HG02884 (cell line): ENCODE results near the gene GDPD4.

Experiments
- ATAC-seq: cut with Tn5 transposase; IDR thresholded peaks from one replicate; pipeline ENCODE4 v1.9.1; 2021; ENCODE audit warnings: mild to moderate bottlenecking, moderate library complexity; ENCODE audit not compliant: unreplicated experiment

Gene GDPD4

DNA sequence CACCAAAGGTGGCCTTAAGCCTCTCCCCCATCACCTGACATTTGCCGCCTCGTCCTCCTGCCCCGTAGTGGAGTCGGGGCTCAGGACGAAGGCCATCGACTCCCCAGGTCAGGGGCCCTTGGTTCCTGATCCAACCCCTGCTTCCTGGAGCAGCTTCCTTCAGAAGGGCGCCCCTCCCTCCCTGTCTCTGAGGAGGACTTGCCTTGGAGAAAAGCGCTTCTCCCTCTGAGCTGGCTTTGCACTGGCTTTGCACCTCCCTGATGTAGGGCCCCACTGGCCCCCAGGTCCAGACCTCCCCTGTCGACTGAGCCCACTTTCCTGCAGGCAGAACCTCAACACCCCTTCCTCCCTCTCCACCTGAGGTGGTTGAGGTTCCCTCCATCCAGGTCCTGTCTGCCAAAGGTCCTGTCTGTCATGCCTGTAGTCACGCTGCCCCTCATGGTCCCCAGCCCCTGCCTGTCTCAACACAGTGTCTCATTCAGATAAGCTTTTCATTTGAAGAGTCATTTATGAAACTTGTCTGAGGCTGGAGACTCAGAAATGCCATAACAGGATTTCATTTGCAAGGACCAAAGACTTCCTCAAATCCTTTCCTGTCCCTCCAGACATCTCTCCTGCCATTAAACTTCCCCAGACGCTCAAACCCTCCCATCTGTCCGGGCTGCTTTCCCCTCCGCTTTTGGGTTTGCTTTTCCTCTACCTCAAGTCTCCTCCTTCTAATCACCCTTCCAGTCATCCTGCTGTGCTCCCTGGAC lies 95.0 kb downstream of the GDPD4 start:
- ATAC-seq = no peak

DNA sequence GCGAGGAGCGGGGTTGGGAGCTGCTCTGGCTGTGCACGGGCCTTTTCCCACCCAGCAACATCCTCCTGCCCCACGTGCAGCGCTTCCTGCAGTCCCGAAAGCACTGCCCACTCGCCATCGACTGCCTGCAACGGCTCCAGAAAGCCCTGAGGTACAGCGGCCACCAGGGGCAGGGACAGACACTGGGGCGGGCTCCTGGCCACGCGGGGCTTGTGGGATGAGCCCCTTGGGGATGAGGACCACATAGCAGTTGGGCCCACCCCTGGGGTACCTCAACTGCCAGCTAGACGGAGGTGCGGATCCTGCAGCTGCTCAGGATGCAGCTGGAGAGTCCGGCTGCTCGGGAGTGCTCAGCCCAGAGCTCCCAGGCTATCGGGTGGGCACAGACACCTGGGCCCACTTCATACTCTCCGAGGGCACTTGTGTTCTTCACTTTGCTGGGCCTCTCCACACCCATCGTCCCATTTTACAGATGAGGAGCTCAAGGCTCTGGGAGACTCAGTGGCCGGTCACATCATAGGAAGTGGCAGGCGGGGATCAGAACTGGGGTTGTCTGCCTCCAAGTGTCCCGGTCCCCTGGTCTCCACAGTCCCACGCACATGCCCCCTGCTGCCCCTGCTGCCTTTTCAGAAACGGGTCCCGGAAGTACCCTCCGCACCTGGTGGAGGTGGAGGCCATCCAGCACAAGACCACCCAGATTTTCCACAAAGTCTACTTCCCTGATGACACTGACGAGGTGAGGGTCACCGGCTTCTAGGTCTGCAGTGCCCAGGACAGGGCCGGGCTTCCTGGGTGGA lies 95.8 kb downstream of the GDPD4 start:
- ATAC-seq = no peak

DNA sequence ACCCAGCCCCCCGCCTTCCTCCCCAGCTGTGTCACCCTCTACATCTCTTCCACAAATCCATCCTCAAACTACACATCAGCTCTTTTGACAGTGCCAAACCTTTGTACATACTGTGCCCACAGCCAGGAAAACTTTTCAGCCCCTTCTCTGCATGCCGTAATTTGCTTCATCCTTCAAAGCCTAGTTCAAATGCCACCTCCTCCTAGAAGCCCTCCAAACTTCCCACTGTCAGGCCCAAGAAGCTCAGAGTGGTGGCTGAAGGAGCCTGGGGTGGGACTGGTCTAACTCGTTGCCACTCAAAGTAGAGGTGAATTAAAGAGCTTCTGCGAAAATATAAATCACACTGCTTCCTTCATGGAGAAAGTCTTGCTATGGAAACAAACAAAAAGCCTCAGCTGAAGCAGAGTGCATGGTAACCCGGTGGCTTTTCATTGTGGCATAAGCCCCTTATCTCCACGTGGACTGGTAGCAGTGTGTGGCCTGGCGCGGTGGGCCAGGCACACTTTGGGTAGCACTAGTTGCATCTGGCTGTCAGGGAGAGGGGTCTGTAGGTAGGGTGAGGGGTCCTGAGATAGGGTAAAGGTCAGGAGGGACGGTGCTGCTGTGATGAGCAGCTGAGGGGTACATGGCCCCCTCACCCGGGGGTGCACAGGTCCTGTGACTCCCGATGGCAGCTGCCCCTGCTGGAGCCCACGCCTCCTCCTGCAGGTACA lies 96.6 kb downstream of the GDPD4 start:
- ATAC-seq = no peak

DNA sequence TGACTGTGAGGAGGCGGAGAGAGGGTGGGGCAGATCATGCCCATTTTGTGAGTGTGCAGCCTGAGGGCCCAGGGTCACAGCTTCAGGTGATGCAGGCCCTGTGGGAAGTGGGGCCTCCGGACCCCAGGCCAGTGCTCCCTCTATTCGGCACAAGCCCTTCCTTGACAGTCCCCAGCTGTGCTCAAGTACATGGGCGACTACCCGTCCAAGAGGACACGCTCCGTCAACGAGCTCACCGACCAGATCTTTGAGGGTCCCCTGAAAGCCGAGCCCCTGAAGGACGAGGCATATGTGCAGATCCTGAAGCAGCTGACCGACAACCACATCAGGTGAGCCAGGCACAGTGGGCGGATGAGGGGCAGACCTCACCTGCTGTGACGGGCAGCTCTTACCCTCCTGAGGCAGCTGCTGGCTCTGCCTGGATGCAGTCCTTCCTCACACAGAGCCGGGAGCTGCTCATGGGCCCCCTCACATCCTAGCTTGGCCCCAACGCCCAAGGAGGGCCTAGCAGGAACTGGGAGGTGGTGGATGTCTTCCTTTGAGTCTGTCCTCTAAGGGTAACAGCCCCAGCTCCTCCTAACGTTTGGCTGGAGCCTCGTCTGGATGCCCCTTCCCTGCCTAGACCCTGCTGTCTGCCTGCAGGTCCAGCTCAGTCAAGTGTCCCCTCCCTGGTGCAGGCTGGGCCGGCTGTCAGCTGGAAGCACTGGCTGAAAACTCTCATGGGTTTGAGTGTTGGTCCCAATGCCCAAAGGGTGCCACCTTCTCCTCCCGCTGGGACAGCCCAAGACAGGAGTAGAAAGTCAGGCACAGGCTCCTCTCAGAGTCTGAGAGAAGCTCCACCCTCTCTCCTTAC lies 97.4 kb downstream of the GDPD4 start:
- no peak for ATAC-seq

DNA sequence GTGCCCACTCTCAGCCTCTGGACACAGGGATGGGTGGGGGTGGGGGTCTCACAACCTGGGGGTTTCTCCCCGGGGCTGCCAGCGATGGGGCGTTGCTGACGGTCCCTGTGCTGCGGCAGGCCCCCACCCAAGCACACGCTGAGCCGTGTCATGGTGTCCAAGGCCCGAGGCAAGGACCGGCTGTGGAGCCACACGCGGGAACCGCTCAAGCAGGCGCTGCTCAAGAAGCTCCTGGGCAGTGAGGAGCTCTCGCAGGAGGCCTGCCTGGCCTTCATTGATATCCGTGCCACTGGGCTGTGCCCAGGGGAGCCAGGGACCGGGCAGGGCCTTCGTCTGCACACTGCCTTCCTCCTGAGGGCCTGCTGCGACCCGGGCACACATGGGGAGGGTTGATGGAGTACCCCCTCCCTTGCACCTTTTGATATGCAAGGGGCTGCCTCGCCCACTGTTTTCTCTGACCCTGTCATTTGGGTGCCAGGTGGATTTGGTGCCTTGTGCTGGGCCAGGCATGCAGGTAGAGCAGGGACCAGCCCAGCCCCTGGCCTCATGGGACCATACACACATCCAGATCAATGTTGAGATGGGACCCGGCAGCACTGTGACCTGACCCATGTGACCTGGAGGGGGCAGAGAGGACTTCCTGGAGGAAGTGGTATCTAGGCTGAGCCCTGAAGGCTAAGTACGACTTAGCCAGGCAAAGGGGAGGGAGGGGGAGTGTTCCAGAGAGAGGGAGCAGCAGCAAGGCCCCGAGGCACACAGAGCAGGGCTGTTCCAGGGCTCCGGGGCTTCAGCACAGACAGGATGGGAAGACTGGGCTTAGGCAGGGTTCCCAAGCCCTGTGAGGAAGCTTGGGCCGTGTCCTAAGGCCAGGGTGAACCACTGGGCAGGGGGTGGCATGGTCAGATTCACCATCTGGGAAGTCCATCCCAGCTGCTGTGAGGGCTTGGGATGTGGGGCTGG lies 98.3 kb downstream of the GDPD4 start:
- no peak for ATAC-seq

DNA sequence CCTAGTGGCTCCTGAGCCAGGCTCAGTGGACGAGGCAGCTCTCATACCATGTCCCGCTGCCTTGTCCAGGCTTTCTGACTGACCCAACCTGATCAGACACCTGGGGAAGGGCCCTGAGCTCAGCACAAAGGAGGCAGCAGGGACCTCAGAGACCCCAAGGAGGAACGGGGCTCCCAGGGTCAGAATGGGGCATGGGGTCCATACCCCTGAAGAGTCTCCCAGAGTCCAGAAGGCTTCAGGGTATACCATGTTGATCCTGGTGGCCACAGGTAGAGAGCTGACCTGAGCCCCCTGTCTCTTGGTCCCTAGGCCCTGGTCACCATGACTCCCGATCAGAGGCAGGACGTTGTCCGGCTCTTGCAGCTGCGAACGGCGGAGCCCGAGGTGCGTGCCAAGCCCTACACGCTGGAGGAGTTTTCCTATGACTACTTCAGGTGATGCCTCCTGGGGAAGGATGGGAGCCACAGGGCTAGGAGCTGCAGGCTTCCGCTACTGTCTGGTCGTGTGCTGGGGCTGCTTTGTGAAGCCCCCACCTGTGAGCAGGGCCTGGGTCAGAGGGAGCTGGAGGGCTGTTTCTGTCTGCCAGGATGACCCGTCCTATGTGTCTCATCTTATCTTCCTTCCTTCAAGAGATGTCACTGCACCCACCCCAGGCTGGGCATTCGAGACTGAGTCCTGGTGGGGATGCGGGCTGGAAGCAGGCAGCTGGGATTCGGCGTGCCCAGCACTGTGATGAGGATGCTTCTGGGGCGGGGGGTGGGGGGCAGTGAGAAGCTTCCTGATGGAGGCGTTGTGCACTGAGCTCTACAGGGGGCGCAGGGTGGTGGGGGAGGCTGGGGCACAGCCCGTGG lies 99.3 kb downstream of the GDPD4 start:
- no peak for ATAC-seq

DNA sequence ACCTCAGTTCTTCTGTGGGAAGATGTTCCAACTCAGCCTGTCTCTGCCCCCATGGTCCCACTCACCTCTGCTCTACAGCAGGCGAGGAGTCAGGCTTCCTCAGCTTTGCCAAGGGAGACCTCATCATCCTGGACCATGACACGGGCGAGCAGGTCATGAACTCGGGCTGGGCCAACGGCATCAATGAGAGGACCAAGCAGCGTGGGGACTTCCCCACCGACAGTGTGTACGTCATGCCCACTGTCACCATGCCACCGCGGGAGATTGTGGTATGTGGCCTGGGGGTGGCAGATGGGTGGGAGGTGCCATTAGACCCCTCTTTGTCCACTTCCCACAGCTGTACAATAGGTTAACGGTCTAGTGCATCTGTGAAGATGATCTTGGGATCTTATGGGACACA lies 100.1 kb downstream of the GDPD4 start:
- no peak for ATAC-seq

DNA sequence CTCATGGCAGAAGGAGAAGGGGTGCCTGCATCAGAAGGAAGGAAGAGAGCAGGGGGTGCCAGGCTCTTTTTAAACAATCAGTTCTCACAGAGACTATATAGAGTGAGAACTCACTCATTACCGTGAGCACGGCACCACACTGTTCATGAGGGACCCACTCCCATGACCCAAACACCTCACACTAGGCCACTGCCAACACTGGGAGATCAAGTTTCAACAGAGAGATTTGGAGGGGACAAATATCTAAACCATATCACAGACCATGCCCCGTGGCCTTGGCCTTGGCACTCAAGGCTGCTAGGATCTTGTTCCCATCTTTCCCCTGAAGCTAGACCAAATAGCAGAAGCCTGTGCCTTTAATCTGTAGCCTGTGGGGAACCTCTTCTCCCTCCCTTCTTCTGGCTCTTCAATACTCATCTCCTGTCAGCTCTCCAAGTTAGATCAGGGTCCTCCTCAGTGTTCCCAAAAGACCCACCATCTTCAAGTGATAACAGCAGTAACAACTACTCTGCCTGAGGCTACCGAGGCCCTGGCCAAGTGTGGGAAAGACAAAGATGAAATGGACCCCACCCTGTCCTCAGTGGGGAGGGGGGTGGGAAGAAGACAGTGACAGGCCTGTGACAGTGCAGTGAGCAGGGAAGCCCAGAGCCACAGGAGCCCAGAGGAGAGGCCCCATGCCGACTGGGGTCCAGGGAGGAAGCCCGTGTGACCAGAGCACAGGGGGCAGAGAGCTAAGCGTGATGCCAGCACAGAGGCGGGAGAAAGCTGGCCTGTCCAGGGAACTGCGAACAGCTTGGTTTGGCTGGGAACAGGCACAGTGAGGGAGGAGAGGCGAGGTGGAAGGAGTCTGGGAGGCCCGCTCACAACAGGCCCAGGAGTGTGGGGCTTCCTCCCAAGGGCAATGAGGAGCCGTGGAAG lies 100.9 kb downstream of the GDPD4 start:
- no peak for ATAC-seq

DNA sequence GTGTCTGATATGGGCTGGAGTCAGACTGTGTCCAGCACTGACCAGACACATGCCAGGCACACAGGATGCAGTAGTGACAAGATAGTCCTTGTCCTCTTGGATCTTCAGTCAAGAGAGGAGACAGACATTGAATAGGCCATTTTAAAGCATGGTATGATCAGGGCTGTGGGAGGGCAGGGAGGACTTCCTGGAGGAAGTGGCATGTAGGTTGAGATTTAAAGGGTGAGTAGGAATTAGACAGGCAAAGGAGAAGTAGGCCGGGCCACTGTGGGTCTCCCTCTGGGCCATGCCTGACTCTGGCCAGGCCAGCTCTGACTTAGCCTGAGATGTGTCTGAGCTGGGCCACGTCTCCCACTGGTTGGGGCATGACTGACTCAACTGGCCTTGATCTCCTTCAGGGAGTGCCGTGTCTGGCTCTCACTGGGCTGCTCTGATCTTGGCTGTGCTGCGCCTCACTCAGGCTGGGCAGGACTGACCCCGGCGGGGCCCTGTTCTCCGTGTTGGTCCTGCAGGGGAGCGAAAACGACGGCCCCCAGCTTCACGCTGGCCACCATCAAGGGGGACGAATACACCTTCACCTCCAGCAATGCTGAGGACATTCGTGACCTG lies 102.2 kb downstream of the GDPD4 start:
- no peak for ATAC-seq

DNA sequence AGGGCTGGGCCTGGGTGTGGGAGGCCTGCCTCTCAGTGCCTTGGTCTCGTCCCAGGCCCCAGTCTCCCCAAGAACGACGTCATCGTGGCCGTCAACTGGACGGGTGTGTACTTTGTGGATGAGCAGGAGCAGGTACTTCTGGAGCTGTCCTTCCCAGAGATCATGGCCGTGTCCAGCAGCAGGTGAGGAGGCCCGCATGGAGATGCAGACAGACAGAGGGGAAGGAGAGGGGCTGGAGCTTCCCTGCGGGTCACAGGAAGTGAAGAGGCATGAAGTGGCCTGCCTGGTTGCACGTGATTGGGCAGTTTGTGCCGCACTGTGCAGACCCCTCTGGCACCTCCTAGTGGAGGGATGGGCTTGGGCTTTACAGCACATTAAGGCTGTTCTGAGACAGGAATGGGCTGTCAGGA lies 103.0 kb downstream of the GDPD4 start:
- no peak for ATAC-seq

DNA sequence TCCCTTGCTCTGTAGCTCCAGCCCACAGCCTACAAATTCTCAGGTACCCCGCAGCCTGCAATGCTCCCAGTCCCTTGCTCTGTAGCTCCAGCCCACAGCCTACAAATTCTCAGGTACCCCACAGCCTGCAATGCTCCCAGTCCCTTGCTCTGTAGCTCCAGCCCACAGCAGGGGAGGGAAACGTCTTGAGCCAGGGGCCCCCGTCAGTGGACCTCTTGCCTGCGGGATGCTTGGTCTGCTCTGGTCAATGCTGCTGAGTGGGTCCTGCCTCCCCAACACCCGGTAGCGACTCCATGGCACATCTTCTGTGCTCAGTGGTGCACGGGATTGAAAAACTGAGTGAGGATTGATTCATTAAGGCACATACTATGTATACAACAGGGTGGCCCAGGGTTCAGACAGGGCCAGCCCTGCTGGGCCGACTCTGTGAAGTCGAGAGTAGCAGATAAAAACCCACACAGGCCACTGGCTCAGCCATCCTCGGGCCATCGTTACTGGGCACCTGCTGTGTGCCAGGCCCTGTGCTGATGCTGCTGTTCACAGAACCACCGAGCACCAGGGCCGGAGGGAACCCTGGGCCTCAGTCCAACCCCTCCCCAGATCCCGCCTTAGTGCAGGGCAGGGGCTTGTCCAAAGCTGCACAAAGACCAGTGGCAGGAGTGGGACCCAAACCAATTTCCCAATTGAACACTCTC lies 103.7 kb downstream of the GDPD4 start:
- ATAC-seq = no peak

DNA sequence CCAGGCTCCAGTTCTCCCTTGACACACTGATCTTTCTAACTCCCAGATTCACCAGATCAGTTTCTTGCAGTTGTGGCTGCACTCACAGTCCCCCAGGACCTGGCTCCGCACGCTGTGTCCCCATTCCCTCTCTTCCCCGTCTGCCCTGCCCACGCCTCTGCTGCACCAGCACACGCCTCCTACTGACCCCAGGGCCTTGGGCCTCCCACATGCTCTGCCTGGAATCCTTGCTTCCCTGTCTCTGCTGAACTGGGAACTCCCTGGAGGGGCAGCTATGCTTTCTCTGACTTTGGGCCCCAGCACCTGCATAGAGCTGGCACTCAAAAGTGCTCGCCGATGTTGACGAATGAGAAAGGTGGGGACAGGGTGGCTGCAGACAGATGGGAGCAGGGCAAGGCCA lies 104.5 kb downstream of the GDPD4 start:
- ATAC-seq = no peak

DNA sequence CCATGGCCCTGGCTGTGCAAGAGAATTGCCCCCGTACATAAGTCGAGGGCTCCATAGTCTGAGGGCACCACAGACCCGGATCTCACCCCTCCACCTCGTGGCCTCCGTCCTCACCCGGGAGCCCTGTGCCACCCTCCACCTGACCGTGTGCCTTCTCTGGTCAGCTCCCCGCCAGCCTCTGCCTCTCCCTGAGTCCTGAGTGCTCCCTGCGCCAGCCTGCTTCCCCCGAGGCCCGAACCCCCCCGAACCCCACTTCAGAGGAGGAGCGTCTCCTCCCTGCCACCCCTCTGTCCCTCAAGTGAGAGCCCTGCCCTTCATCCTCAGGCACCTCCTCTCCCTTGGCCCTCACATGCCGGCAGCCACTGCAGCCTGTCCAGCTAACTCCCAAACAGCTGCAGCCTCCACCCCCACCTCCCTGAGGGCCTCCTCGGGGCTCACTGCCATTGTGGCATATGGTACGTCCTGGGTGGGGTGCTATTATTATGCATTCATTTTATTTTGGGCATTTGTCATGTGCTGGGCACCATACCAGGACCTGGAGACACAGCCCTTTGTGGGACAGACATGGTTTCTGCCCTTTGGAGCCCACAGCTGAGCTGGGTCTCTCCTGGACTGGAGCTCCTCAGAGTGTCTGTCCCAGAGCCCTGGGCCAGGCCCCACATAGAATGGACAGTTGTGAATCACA lies 106.3 kb downstream of the GDPD4 start:
- no peak for ATAC-seq

DNA sequence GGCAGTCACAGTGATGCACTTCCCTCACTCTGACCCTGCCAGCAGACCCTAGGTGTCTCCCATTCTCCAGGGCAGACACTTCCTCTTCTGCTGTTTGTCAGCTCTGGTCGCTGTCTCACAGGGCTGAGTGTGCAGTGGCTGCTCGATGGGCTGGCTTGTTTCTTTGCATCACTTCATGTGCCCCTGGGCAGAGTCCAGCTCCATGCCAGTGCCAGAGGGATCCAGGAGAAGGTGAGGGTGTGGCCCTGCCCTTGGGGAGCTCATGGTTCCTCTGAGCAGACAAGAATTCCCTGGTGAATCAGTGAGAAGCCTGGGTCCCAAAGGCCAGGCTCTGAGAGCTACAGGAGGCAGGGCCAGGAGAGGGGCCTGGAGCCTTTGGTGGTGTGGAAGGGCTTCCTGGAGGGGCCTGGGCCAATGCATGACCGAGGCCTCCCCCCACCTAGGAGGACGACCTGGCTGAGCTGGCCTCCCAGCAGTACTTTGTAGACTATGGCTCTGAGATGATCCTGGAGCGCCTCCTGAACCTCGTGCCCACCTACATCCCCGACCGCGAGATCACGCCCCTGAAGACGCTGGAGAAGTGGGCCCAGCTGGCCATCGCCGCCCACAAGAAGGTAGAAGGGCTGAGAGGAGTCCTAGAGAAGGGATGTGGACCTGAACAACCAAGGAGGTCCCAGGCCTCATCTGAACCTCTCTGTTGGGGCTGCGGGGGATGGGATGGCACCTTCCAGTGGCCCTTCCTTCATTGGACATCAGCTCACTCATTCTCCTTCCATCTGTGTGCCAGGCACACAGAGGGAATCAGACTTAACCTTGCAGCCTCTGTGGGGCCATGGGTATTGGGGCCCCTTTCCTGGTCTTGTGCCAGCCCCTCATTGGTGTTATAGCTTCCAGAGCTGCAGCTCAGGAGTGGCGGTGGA lies 107.3 kb downstream of the GDPD4 start:
- no peak for ATAC-seq

DNA sequence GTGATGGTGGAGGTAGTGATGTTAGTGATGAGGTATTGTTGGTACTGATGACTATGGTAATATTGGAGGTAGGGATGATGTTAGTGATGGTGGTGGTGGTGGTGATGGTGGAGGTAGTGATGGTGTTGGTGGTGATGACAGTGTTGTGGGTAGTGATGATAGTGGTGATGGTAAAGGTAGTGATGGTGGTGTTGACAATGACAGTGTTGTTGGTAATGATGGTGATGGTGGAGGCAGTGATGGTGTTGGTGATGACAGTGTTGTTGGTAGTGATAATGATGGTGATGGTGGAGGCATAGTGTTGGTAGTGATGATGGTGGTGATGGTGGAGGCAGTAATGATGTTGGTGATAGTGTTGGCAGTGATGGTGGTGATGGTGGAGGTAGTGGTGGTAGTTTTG lies 108.3 kb downstream of the GDPD4 start:
- no peak for ATAC-seq
